Measurements from ENCODE around the gene SHISAL2A.

SHISAL2A gene

DNA sequence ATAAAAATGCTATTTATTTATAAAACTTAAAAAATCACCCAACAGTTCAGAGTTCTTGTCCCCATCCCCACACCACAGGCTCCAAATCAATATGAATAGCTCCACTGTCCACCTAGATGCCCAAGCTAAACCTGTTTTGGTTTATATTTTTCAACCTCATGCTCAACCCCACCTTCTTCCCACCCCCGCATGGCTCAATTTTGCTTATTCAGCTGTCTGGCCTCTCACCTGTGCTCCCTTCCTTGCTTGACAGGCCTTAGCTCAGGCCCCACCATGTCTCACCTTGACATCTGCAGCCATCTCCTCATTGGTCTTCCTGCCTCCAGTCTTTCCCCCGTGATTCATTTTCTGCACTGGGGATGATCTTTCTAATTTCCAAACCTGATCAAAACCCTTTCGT, 47.4 kb downstream of the SHISAL2A start:
- POLR2A ChIA-PET = interaction anchor here (0.6 kb wide), 1 partner anchor 275 kb away, joined by 3 read pairs; no protein-coding TSS in a partner anchor
- DNase-seq (ENCODE audit: extremely low spot score) = no peak
- TF ChIP-seq HDGF (IDR thresholded peaks at IDR 0.05; ENCODE audit: borderline replicate concordance) (no peak), ZNF384 (IDR thresholded peaks at IDR 0.05) (no peak), NFRKB (IDR thresholded peaks at IDR 0.05) (no peak), FOXA1 (IDR thresholded peaks at IDR 0.05) (no peak), ELF4 (IDR thresholded peaks at IDR 0.05) (no peak), SP1 (IDR thresholded peaks at IDR 0.05) (no peak), FOXM1 (IDR thresholded peaks at IDR 0.05; ENCODE audit: borderline replicate concordance) (no peak), CTBP1 (IDR thresholded peaks at IDR 0.05; ENCODE audit: borderline replicate concordance) (no peak), TARDBP (IDR thresholded peaks at IDR 0.05) (no peak), SUZ12 (IDR thresholded peaks at IDR 0.05) (no peak), ARNT (IDR thresholded peaks at IDR 0.05) (no peak), LEF1 (IDR thresholded peaks at IDR 0.05; ENCODE audit: borderline replicate concordance) (no peak), BHLHE40 (IDR thresholded peaks at IDR 0.05; ENCODE audit: borderline replicate concordance) (no peak), FOXK2 (IDR thresholded peaks at IDR 0.05) (no peak), L3MBTL2 (conservative IDR thresholded peaks at IDR 0.05) (no peak)
- TF ChIP-seq, protein P1, sequence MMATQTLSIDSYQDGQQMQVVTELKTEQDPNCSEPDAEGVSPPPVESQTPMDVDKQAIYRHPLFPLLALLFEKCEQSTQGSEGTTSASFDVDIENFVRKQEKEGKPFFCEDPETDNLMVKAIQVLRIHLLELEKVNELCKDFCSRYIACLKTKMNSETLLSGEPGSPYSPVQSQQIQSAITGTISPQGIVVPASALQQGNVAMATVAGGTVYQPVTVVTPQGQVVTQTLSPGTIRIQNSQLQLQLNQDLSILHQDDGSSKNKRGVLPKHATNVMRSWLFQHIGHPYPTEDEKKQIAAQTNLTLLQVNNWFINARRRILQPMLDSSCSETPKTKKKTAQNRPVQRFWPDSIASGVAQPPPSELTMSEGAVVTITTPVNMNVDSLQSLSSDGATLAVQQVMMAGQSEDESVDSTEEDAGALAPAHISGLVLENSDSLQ (IDR thresholded peaks at IDR 0.05) = no peak
- CTCF ChIA-PET = no interaction called here

DNA sequence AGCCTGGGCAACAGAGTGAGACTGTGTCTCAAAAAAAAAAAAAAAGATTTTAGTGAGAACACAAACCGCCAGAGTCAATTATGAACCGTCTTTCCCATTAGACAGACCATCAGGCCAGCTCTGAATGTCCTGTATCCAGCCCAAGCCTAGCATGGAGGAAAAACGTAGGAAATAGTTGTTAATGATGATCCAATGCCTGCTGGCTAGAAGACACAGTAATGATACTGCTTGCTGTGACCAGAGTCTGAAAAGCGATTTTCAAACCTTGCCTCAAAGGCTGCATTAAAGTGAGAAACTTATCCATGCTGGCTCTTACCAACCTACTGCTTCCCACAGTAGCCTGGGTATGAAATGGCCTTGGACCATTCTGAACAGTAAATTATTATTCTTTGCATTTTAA, 48.2 kb downstream of the SHISAL2A start:
- no peak for TF ChIP-seq NFRKB (IDR thresholded peaks at IDR 0.05)
- no peak for TF ChIP-seq BHLHE40 (IDR thresholded peaks at IDR 0.05; ENCODE audit: borderline replicate concordance)
- no peak for TF ChIP-seq FOXM1 (IDR thresholded peaks at IDR 0.05; ENCODE audit: borderline replicate concordance)
- no peak for TF ChIP-seq ZNF384 (IDR thresholded peaks at IDR 0.05)
- no peak for TF ChIP-seq TARDBP (IDR thresholded peaks at IDR 0.05)
- TF ChIP-seq L3MBTL2 (conservative IDR thresholded peaks at IDR 0.05) = no peak
- no peak for TF ChIP-seq CTBP1 (IDR thresholded peaks at IDR 0.05; ENCODE audit: borderline replicate concordance)
- TF ChIP-seq SP1 (IDR thresholded peaks at IDR 0.05) = no peak
- TF ChIP-seq FOXK2 (IDR thresholded peaks at IDR 0.05) = no peak
- TF ChIP-seq, protein P1 (IDR thresholded peaks at IDR 0.05) = no peak
- no peak for TF ChIP-seq FOXA1 (IDR thresholded peaks at IDR 0.05)
- TF ChIP-seq LEF1 (IDR thresholded peaks at IDR 0.05; ENCODE audit: borderline replicate concordance) = no peak
- no peak for TF ChIP-seq HDGF (IDR thresholded peaks at IDR 0.05; ENCODE audit: borderline replicate concordance)
- no peak for TF ChIP-seq SUZ12 (IDR thresholded peaks at IDR 0.05)
- no peak for TF ChIP-seq ARNT (IDR thresholded peaks at IDR 0.05)
- no peak for TF ChIP-seq ELF4 (IDR thresholded peaks at IDR 0.05)
- ChIA-PET CTCF (no interaction called here), POLR2A (no interaction called here)
- DNase-seq (ENCODE audit: extremely low spot score) = no peak

GRCh38 chr1:52683367-52683940, 50.5 kb downstream of the SHISAL2A start:
- CTCF ChIA-PET = no interaction called here
- no peak for TF ChIP-seq FOXA1 (IDR thresholded peaks at IDR 0.05)
- DNase-seq (ENCODE audit: extremely low spot score) = no peak
- POLR2A ChIA-PET = interaction anchor here (0.9 kb wide), 1 partner anchor 279 kb away, joined by 3 read pairs; the partner anchor contains the start of genes ORC1 and PRPF38A

GRCh38 chr1:52684545-52684944, 51.6 kb downstream of the SHISAL2A start:
- POLR2A ChIA-PET = no interaction called here
- CTCF ChIA-PET = no interaction called here
- TF ChIP-seq ZNF384 (IDR thresholded peaks at IDR 0.05) (no peak), FOXK2 (IDR thresholded peaks at IDR 0.05) (no peak), L3MBTL2 (conservative IDR thresholded peaks at IDR 0.05) (no peak), TARDBP (IDR thresholded peaks at IDR 0.05) (no peak), FOXA1 (IDR thresholded peaks at IDR 0.05) (no peak), ELF4 (IDR thresholded peaks at IDR 0.05) (no peak), ARNT (IDR thresholded peaks at IDR 0.05) (no peak), BHLHE40 (IDR thresholded peaks at IDR 0.05; ENCODE audit: borderline replicate concordance) (no peak), NFRKB (IDR thresholded peaks at IDR 0.05) (no peak), LEF1 (IDR thresholded peaks at IDR 0.05; ENCODE audit: borderline replicate concordance) (no peak), SP1 (IDR thresholded peaks at IDR 0.05) (no peak), SUZ12 (IDR thresholded peaks at IDR 0.05) (no peak), HDGF (IDR thresholded peaks at IDR 0.05; ENCODE audit: borderline replicate concordance) (no peak), CTBP1 (IDR thresholded peaks at IDR 0.05; ENCODE audit: borderline replicate concordance) (no peak), FOXM1 (IDR thresholded peaks at IDR 0.05; ENCODE audit: borderline replicate concordance) (no peak)
- TF ChIP-seq, protein P1 (IDR thresholded peaks at IDR 0.05) = no peak
- no peak for DNase-seq (ENCODE audit: extremely low spot score)

- ChIA-PET CTCF (interaction anchor here (0.6 to 1.6 kb wide), 9 partner anchors 9 to 261 kb away, joined by 3 to 9 read pairs (median 3); partner anchors contain the start of gene ZYG11B), POLR2A (interaction anchor here (1.0 to 1.2 kb wide), 3 partner anchors 10 to 282 kb away, joined by 3 to 4 read pairs (median 3); partner anchors contain the start of genes ORC1, PRPF38A and TUT4)
- peak; percentile 97 for TF ChIP-seq ZNF384 (IDR thresholded peaks at IDR 0.05)
- DNase-seq (ENCODE audit: extremely low spot score) = peak; percentile 75
These were observed 53.3 kb downstream of the SHISAL2A start for GRCh38 chr1:52686261-52686751.

- POLR2A ChIA-PET = interaction anchor here (1.0 to 1.2 kb wide), 4 partner anchors 11 to 283 kb away, joined by 3 to 4 read pairs (median 4); partner anchors contain the start of genes ORC1, PRPF38A and TUT4
- CTCF ChIA-PET = interaction anchor here (0.6 to 1.5 kb wide), 4 partner anchors 10 to 260 kb away, joined by 3 to 9 read pairs (median 5); no protein-coding TSS in a partner anchor
- no peak for DNase-seq (ENCODE audit: extremely low spot score)
- no peak for TF ChIP-seq ZNF384 (IDR thresholded peaks at IDR 0.05)
- no peak for TF ChIP-seq CTBP1 (IDR thresholded peaks at IDR 0.05; ENCODE audit: borderline replicate concordance)
- no peak for TF ChIP-seq ARNT (IDR thresholded peaks at IDR 0.05)
- no peak for TF ChIP-seq HDGF (IDR thresholded peaks at IDR 0.05; ENCODE audit: borderline replicate concordance)
- TF ChIP-seq ELF4 (IDR thresholded peaks at IDR 0.05) = no peak
- TF ChIP-seq, protein P1 (IDR thresholded peaks at IDR 0.05) = no peak
- no peak for TF ChIP-seq SUZ12 (IDR thresholded peaks at IDR 0.05)
- TF ChIP-seq FOXM1 (IDR thresholded peaks at IDR 0.05; ENCODE audit: borderline replicate concordance) = no peak
These were observed 53.9 kb downstream of the SHISAL2A start for GRCh38 chr1:52686830-52687229.

All from HEK293T (cell line).